Right atrium auricular region (tissue), 2 donors: ENCODE data around the gene BRD4. TPM values are rescaled to one million over a fixed set of nuclear protein-coding genes. Genes with fewer than 3 reads are reported as not detected.
A peak's percentile ranks its signal among the peaks of the same experiment; 100 is the strongest.

ENCODE experiments used
- DNase-seq: peaks from one replicate; pipeline ENCODE4 v3.0.0-alpha.2; 2019; ENCODE audit warnings: low spot score
- H3K27ac ChIP-seq, 2 donors: fragments of 200-600 bp; sonication (generic); 1 replicate in 1 of 2; 2 replicates in 1 of 2; pipeline ENCODE4 v1.5.1; 2016 to 2019
- H3K27me3 ChIP-seq, 2 donors: fragments of 200-600 bp; sonication (generic); one replicate each; pipeline versions ENCODE4 v1.5.1 to v1.6.0; 2017 to 2019
- H3K36me3 ChIP-seq: fragments of 200-600 bp; sonication (generic); one replicate; pipeline ENCODE4 v1.5.1; 2016
- H3K4me1 ChIP-seq, 2 donors: fragments of 200-600 bp; sonication (generic); one replicate each; pipeline versions ENCODE4 v1.5.1 to v1.6.0; 2017 to 2019
- H3K4me3 ChIP-seq, 2 donors: fragments of 200-600 bp; sonication (generic); 1 replicate in 1 of 2; 2 replicates in 1 of 2; pipeline ENCODE4 v1.5.1; 2017 to 2019; ENCODE audit warnings: mild to moderate bottlenecking in 1 of 2, moderate library complexity in 1 of 2
- H3K9me3 ChIP-seq, 2 donors: fragments of 200-600 bp; sonication (generic); one replicate each; pipeline ENCODE4 v1.5.1; 2019
- total RNA-seq, 2 donors: library from RNA; depleted of rRNA; stranded (reverse); fragments of >200 nt; gene quantifications; one replicate each; pipeline ENCODE4 v1.1.0, GENCODE V29; 2016
- TF ChIP-seq, protein P1 (sequence below), 2 donors: fragments of 200-600 bp; sonication (generic); IDR thresholded peaks; one replicate each; pipeline ENCODE4 v1.5.1; 2019; ENCODE audit warnings: antibody characterized with exemption in 2 of 2

Gene BRD4
- total RNA-seq, 2 donors from 2014 or later, result 23.6 to 41.0 TPM

DNA sequence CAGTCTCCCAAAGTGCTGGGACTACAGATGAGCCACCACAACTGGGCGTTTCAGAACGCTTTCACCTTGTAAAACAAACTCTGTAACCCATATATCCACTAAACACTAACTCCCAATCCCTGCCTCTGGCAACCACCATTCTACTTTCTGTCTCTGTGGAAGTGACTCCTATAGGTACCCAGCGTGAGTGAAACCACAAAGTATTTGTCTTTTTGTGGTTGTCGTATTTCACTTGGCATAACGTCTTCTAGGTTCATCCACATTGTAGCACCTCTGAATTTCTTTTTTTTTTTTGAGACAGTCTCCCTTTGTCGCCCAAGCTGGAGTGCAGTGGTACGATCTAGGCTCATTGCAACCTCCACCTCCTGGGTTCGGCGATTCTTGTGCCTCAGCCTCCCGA, 44.8 kb downstream of the BRD4 start:
- Histone ChIP-seq H3K9me3 (no peaks in the 10 kb centered on the region), H3K27me3 (no peaks in the 10 kb centered on the region), H3K4me3 (no peak overlapping the region), H3K27ac (no peak overlapping the region), H3K4me1 (peaks cover 0 to 99% of the 10 kb centered on the region in 2 donors), H3K36me3 (no peaks in the 10 kb centered on the region)
- TF ChIP-seq, protein P1, sequence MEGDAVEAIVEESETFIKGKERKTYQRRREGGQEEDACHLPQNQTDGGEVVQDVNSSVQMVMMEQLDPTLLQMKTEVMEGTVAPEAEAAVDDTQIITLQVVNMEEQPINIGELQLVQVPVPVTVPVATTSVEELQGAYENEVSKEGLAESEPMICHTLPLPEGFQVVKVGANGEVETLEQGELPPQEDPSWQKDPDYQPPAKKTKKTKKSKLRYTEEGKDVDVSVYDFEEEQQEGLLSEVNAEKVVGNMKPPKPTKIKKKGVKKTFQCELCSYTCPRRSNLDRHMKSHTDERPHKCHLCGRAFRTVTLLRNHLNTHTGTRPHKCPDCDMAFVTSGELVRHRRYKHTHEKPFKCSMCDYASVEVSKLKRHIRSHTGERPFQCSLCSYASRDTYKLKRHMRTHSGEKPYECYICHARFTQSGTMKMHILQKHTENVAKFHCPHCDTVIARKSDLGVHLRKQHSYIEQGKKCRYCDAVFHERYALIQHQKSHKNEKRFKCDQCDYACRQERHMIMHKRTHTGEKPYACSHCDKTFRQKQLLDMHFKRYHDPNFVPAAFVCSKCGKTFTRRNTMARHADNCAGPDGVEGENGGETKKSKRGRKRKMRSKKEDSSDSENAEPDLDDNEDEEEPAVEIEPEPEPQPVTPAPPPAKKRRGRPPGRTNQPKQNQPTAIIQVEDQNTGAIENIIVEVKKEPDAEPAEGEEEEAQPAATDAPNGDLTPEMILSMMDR (IDR thresholded peaks at IDR 0.05), result no peak
- no peak for DNase-seq

DNA sequence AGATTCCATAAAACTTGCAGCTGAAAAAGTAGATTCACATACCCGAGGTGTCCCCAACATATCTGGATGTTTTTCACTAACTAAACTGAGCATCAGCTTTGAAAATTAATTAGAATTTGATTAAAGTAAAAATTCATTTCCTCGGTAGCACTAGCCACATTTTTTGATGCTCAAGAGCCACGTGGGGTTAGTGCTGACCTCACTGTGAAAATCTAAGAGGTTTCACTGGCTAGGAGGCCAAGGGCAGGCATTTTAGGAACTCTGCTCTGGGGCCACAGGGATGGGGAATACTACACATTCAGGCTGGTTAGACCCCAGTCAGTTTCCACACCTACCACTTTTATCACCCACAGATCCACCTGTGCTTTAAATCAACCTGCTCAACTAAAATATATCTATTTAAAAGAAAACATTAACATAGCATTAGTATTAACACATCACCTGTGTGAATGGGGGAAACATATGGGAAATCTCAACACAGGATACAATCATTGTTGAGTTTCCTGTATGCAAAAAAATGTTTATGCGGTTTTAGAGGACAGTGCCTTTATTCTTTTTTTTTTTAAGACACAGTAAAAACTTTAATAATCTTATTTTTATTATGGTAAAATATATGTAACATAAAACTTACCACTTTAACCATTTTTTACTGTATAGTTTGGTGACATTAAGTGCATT, 45.5 kb downstream of the BRD4 start:
- no peaks in the 10 kb centered on the region for H3K36me3 ChIP-seq
- H3K9me3 ChIP-seq, result no peaks in the 10 kb centered on the region
- no peak overlapping the region for H3K4me3 ChIP-seq
- TF ChIP-seq, protein P1 (IDR thresholded peaks at IDR 0.05), result no peak
- no peaks in the 10 kb centered on the region for H3K27me3 ChIP-seq
- no peak overlapping the region for H3K27ac ChIP-seq
- H3K4me1 ChIP-seq, result peaks cover 0 to 100% of the 10 kb centered on the region in 2 donors
- no peak for DNase-seq

DNA sequence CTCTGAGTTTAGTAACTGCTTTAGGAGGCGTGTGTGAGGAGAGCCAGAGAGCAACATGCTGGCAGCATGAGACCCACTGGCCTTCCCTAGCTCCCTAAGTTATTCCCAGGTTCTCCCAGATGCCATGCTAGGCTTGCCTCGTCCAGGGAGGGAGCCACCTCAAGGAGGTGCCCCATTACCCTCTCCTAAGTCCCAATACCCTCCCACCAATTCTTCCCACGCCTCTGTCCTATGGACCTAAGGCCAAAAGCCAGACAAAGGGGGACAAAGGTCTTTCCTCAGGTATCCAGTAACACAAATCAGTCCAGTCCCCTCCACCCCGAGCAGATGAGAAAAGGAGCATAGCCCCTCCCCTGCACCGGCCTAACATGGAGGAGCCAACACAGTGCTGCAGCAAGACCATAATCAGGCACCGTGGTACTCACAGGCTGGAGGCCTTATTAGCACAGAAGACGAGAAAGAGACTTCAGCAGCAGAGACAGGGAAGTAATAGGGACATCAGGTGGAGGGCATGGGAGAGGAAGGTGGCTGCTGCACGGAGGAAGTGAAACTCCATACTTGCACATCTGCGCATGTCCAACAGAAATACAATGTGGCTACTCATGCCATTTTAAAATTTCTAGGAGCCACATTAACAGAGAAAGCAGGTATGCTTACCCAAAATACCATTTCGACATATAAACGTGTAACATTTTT, 46.3 kb downstream of the BRD4 start:
- H3K9me3 ChIP-seq, result no peaks in the 10 kb centered on the region
- no peaks in the 10 kb centered on the region for H3K36me3 ChIP-seq
- TF ChIP-seq, protein P1 (IDR thresholded peaks at IDR 0.05), result no peak
- peaks cover 0 to 100% of the 10 kb centered on the region in 2 donors for H3K4me1 ChIP-seq
- H3K27me3 ChIP-seq, result no peaks in the 10 kb centered on the region
- H3K4me3 ChIP-seq, result no peak overlapping the region
- DNase-seq, result no peak
- H3K27ac ChIP-seq, result no peak overlapping the region

DNA sequence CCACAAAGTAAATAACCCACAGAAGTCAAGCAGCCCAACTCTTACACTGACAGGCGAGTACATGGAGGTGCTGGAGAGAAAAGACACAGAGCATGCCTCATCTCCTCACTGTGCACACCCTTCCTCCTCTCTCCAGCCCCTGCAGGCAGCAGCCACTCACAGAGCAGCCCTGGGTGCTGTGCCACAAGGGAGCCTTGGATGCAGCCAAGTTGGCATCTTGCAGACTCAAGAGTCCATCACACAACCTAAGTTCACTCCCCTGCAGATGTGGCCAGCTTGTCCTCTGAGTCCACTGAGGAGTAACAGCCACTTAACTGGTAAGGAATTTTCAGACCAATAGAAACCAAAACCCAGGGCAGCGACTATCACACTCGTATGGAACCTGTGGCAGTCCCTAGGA, 47.4 kb downstream of the BRD4 start:
- Histone ChIP-seq H3K27me3 (no peaks in the 10 kb centered on the region), H3K4me1 (peaks cover 0 to 100% of the 10 kb centered on the region in 2 donors), H3K9me3 (no peaks in the 10 kb centered on the region), H3K36me3 (no peaks in the 10 kb centered on the region), H3K27ac (no peak overlapping the region), H3K4me3 (no peak overlapping the region)
- TF ChIP-seq, protein P1 (IDR thresholded peaks at IDR 0.05), result no peak
- no peak for DNase-seq

DNA sequence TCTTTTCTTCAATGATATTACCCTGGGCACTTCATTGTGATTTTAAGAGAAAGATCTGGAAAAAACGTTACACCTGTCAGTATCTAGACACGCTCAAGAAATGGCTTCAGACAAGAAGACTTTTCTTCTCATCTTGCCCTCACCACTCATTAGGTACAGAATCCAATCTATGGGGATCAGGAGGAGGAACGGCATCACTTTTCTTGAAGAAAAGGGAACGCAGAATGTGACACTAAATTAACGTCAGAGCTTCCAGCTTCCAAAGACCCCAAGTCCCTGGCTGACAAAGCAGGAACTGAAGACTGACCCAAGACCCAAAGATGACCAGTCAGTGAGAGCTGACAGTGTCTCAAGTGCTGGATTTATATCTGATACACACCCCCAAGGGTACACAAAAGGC, 48.2 kb downstream of the BRD4 start:
- H3K27ac ChIP-seq, result peak overlapping the region; percentile 20 to 29
- no peaks in the 10 kb centered on the region for H3K9me3 ChIP-seq
- no peak for DNase-seq
- H3K27me3 ChIP-seq, result no peaks in the 10 kb centered on the region
- TF ChIP-seq, protein P1 (IDR thresholded peaks at IDR 0.05), result no peak
- H3K36me3 ChIP-seq, result no peaks in the 10 kb centered on the region
- H3K4me3 ChIP-seq, result no peak overlapping the region
- H3K4me1 ChIP-seq, result peaks cover 0 to 100% of the 10 kb centered on the region in 2 donors
